Inferior parietal cortex (tissue), 1 donor: ENCODE measurements around the gene ZNF416.

Experiments used
- DNase-seq: peaks from one replicate; pipeline ENCODE4 v3.0.0-alpha.2; 2016; ENCODE audit errors: extremely low spot score

ZNF416 gene

DNA sequence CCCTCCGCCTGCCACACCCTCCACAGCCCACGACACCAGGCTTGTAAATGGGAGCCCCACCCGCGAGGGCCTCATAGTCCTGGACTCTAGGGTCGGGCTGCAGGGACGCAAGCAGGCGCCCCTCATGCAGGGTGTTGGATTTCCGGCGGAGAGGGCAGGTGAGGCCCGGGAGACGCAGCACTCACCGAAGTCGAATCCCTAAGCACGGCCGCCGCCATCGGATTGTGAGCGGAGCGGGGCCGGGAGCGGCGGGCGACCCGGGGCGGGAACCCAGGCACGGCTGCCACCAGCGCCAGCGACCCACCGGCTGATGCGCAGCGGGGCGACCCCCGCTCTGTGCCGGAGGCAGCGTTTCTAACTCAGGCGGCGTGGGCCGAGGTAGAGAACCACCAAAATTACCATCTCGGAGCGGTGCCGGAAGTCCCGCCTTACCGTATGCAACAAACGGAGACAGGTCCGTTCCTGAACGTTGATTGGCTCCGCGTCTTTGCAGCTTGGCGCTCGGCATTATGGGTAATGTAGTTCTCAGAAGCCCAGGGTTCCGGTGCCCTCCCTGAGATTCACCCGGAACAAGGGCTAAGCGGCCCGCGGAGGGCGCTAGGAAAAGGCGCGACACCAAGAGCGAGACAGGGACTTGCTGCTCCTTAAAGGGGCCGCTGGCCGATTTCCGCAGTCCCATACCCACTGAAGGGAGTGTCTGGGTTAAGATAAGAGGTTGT is at the start of gene ZNF416:
TSS of gene ZNF416 (minus strand) at position 425 of the 719 bp plus-strand sequence. CDS start at position 218, 207 bp downstream.
- peak; percentile 99 for DNase-seq

DNA sequence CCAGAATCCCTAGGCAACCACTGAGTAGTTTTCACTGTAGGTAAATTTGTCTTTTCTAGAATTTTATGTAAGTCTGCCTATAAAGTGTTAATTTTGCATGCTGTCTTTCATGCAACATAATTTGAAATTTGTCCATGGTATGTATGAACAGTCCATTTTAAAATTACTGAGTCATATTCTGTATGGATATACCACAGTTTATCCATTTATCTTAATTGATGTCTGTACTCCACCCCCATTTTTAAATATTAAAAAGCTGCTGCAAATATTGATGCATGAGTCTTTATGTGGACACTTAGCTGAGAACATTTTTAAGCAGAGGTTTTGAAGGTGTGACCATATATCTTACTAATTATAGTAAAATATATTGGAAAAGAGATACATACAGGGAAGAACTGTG is 44.4 kb upstream of the ZNF416 start:
- no peak for DNase-seq

DNA sequence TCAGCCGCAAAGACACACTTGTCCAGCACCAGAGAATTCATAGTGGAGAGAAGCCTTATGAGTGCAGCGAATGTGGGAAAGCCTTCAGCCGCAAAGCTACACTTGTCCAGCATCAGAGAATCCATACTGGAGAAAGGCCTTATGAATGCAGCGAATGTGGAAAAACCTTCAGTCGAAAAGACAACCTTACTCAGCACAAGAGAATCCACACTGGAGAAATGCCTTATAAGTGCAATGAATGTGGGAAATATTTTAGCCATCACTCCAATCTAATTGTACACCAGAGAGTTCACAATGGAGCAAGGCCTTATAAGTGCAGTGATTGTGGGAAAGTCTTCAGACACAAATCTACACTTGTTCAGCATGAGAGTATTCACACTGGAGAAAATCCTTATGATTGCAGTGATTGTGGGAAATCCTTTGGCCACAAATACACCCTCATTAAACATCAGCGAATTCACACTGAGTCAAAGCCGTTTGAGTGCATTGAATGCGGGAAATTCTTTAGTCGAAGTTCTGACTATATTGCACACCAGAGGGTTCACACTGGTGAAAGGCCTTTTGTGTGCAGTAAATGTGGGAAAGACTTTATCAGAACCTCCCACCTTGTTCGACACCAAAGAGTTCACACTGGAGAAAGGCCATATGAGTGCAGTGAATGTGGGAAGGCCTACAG is 42.1 kb upstream of the ZNF416 start:
- no peak for DNase-seq

DNA sequence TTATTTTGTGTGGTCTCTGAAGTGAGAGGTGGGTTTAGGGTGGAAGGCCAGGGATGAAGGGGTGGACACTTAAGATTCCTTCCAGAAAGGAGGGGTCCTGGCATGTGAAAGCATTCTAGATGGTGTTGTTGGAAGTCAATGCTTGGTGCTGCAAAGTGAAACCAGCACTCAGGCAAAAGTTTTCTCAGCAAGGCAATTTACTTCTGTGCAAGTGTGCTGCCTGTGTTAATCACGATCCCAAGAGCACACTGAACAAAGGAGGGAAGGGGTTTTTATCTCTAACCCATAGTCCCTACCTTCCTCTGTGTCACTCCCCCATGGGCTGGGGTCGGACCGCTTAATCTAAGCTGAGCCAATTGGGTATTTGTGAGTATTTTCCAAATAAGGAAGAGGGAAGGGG is 36.6 kb upstream of the ZNF416 start:
- no peak for DNase-seq

DNA sequence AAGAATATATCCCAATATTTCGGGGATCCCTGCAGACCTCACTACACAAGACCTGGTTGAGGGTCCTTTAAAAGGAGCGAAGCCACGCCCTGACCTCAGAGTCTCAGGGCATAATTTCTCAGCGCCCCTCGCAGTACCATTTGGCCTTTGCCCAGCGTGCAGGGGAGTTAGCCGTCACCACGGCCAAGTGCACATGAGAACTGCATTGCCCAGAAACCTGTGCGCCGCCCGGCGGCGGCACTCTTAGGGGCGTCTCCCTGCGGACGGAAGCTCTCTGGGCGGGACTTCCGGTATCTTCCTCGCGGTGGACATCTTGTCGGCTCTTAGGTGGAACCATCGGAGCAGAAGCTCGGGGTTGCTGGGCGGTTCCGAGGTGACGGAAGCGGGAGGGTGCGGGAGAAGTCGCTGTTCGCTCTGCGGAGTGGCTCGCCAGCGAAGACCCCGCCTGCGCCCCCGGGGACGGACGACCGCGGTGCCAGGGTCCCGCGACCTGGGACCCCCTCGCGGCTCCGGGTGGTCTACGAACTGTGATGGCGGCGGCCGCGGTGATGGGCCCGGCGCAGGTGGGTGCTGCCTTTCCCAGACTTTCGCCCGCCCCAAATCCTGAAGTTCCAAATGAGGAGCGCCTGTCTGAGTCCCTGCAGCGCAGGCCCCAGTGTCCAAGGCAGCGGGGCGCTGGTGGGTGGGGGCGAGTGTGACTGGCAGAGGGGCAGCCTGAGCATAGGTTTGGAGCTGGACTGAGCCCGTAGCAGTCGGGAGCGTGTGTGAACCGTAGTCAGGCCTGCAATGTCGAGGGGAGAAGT is 35.4 kb upstream of the ZNF416 start, which contains the start of gene ZNF134:
TSS of gene ZNF134 (plus strand) at position 302 of the 803 bp plus-strand sequence. CDS start 5,227 bp downstream, outside the sequence.
- DNase-seq: peak; percentile 91

DNA sequence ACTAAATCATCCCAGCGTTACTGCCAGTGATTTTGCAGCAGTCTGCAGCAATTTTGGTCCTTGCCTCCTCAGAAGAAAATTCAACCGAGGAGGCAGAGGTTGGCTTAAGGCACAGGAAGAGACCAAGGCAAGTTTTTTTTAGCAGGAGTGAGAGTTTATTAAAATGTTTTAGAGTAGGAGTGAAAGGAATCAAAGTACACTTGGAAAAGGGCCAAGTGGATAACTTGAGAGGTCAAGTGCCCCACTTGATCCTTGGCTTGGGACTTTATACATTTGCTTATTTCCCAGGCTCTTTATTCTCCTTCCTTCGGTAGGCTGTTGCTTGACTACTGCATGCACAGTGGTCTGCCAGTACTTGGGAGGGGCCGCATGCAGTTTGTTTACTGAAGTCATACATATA is 32.4 kb upstream of the ZNF416 start:
- DNase-seq: no peak

DNA sequence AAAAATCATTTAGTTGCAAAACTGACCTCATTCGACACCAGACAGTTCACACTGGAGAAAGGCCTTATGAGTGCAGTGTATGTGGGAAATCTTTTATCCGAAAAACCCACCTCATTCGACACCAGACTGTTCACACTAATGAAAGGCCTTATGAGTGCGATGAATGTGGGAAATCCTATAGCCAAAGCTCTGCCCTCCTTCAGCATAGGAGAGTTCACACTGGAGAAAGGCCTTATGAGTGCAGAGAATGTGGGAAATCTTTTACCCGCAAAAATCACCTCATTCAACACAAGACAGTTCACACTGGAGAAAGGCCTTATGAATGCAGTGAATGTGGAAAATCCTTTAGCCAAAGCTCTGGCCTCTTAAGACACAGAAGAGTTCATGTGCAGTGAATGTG is 28.2 kb upstream of the ZNF416 start:
- no peak for DNase-seq

DNA sequence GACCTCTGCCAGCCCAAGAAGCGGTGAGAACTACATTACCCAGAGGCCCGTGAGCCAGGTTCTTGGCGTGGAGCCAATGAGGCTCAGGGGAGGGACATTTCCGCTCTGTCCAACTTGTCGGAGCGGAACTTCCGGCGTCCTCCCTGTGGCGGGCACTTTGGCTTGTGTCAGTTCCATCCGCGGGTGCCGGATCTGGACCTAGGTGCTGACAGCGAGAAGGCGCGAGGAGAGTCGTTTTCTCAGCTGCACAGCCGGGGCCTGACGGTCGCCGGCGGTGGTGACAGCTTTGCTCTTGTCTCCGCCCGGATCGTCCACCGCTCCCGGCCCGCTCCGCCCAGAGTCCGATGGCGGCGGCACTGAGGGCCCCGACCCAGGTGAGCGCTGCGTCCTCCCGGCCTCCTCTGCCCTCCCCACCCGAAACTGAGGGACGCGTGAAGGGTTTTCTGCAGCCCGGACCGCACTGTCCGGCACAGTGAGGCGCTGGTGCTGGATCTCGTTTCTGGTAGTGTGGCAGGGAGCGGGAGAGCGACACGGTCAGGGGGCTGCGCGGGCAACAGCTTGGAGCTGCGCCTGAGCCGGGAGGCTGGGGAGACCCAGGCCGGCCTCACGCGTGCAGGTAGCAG is 21.2 kb upstream of the ZNF416 start, which contains the start of gene ZNF530:
TSS of gene ZNF530 (plus strand) at position 125 of the 623 bp plus-strand sequence. CDS start 4,461 bp downstream, outside the sequence.
- peak; percentile 98 for DNase-seq

DNA sequence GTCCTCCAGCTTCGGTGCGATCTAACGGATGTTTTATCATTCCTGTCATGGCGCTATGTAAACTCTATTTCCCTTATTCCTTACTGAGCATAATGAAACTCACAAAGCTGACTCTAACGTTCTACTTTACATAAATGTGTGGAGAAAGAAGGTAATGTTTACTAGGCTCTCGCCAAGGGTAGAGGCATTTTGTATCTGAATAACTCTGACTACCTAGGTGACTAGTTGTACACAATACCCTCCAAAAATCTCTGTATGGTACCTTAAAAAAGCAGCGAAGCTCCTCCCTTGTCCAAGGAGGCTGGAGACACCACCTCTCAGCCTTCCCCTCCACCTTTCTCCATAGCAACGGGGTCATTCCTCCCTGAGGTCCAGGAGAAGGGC is 20.7 kb upstream of the ZNF416 start:
- DNase-seq: no peak

DNA sequence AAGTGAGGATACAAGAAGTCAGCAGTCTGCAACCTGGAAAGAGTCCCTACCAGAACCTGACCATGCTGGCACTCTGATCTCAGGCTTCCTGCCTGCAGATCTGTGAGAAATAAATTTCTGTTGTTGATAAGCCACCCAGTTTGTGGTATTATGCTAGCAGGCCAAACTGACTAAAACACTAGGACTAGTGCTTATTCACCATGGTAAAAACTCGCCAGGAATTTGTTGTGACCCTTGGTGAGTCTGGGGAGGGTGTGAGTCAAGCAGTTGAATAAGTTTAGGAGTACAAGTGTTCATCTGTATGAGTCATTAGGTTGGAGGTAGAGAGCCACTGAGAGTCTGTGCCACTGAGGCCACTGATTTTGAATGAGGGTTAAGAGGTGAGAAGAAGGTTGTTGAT is 8.8 kb upstream of the ZNF416 start:
- no peak for DNase-seq

DNA sequence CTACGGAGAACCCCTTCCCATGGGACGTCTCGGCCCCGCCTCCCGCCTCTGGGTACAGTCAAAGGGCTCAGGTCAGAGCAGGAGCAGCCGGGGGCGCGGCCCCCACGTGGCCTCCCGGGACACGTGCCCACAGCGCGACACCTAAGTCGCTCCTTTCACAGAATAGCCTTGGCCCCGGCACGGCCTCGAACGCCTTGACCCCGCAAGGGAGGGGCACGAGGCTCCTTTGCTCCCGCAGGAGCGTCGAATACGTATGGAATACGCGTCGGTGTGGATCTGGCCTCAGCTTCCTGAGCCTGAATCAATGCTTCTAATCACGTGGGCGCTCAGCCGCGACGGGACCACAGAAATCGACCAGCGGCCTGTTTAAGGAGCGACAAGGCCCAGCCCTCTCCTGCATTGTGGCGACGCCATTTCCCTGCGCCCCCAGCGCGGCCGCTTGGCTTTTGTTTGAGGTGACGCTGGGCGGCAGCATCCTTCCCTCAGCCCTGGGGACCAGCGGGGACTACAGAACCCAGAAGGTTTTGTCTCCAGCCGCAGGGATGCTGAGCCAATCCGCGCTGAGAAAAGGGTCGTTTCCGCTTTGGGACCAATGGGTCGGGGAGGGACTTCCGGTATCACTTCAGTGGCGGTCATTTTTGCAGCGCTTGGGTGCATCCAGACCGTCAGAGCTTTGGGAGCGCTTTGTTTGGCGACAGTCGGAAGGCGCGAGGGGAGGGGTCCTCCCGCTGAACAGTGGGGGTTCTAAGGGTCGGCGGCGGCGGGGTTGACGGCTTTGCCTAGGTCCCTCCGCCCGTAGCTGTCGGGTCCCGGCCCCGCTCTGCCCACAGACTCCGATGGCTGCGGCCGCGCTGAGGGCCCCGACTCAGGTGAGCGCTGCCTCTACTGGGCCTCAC is 5.1 kb upstream of the ZNF416 start, which contains the start of gene ZIK1:
TSS of gene ZIK1 (plus strand) at position 625 of the 896 bp plus-strand sequence. CDS start at position 837, 212 bp downstream.
- DNase-seq: peak; percentile 94

DNA sequence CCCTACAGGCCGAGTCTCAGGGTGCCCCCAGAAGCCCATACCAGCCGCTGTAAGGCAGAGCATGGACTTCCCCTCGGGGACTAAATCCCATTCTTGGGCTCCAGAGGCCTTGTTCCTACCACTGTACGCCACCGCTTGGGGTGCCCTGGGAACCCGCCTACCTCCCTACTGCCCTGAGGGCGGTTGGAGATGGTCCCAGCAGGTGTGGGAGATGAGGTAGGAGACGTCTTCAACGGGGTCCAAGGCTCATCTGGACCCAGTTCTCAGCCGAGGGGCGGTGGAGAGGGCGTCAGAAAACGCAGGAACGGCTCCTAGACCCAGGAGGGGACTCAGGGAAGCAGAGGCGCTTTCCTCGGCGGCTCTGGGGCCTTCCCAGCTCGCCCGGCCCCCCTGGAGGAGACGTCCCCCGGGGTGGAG is 4.4 kb upstream of the ZNF416 start:
- no peak for DNase-seq

DNA sequence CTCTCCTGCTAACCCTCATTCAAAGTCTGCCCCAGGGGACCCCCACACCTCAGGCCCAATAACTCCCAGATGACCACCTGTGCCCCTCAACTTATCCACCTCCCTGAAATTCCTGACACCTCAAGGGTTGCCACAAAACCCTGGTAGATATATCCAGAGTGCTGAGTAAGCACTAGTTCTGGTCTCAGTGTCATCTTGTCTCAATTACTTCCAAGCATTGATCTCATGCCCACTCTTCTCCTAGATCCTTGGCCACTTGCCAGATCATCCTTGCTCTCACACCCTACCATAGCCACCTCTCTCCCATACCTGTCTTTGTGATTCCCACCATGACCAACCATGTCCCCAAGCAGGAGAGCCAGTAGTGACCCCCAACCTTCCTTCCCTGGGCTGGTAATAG is 2.0 kb downstream of the ZNF416 start:
- no peak for DNase-seq

DNA sequence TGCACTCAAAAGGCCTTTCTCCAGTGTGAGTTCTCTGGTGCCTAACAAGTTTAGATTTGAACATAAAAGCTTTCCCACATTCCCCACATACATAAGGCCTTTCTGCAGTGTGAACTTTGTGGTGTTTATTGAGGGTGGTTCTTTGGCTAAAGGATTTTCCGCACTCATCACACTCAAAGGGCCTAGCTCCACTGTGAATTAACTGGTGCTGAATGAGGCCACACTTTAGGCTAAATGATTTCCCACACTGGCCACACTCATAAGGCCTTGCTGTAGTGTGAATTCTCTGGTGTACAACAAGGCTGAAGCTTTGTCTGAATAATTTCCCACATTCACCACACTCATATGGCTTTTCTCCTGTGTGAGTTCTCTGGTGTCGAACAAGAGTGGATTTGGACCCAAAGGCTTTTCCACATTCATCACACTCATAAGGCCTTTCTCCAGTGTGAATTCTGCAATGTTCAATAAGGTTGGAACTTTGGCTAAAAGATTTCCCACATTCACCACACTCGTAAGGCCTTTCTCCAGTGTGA is 6.2 kb downstream of the ZNF416 start:
- DNase-seq: no peak

DNA sequence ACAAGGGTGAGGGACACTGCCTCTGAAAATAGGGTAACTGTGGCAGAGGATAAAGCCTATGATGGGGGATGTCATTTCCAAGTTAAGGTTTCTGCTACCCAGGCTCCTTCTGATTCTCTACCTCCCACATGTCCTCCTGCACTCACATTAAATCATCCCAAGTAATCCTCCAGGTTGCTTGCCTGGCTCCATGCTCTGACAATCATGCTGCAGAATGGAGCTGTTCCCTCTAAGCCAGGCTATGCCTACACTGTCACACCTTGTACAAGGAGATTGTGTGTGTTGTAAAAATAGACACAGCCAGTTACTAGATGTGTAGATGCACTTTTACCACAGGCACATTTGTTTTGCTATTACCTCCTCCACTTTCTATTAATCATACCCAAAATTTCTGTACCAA is 8.0 kb downstream of the ZNF416 start:
- DNase-seq: no peak

DNA sequence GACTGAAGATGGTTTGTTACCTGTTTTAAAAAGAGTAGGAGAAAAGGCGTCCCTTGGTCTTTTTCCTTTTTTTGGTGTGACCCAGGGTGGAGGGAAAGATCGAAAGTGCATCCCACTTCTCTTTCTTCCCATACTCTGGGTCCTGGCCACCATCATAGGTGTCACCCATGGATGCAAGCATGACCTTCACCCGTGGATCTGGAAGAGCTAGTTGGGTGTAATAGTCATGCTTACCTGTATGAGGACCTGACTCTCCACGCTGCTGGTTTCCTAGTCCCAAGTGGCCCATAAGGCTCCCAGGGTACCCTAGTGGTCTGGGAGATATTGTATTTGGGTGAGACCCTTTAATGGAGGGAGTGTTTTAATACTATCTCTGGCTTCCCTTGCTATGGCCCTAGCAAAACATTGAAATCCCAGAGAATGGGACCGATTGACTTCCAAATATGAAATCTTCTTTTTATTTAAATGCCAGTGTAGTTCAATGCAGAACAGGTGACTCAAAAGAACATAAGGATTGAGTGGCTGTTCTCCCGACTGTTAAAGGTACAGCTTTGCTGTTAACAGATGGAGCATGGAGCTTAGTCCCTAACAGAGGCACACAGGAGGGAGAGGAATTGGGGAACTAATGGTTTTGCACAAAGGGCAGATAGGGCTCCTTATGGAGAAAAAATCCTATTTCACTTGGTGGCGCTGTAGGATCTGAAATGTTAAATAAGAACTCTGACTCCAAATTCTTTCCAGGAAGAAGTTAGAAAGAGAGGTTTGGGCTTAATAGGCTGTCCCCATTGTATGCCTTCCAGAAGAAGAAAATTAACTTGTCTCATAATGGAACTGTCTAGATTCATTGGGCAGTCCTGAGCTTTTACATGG is 12.1 kb downstream of the ZNF416 start:
- no peak for DNase-seq

DNA sequence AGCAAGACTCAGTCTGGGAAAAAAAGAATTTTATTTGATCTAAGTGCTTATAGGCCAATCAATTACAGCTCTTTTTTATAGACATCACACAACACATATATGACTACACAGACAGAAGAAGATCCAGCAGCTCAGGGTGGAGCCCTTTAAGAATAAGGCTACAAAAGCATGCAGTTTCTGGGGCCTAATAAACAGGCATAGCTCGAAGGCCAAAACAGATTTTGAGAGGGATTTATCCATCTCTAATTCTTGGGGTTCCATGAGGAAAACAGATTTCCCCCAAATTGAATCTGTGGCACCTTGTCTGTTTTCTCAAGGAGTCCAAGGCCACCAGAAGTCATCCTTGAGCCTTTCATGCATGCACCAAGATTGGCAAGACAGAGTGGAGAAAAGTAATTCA is 15.2 kb downstream of the ZNF416 start:
- DNase-seq: no peak

DNA sequence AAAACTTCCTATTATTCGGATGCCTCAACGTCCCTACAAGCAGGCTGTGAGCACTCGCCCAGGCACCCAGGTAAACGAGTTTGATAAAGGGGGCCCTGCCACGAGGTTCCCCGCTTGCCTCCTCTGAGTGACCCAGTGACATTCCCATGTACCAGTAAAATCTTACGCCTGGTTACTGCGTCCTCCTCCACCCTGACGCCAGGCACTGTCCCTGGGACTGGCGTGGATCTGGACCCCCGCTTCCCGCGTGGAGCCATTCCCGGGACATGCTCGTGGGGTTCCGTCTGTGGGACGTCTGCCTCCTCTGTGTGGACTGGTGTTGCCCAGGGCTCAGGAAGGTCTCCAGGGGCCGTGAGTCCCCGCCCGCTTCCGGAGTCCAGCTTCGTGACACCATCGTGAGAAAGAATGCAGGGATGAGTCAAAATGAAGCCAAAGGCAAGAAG is 18.6 kb downstream of the ZNF416 start:
- no peak for DNase-seq

DNA sequence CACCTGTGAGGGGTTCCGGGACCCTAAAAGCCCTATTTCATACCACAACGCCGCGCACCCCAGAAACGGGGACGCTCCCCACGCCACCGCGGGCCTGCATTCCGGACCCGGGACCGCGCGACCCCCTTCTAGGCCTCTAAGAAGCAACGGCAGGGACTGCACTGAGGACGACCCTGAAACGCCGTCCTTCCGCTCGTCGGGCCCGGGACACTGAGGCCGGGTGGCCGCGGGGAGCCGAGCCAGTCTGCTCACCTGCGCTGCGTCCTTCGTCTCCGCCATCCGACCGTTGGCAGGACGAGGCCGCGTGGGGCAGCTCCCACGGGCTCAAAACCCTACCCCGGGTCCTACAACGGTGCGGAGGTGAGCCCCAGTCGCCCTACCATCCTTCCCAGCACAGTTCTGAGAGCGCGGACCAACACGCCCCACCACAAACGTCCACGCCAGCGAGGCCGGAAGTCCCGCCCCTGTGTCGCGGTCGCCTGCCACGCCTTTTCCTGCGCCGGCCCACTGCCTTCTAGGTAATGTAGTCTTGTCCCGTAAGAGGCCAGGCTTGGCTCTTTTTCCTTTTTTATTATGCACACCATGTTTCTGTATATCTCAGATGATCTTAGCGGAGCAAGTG is 19.2 kb downstream of the ZNF416 start, which contains the start of gene ZNF550:
TSS of gene ZNF550 (minus strand) at position 460 of the 622 bp plus-strand sequence. CDS start at position 279, 181 bp downstream.
- DNase-seq: peak; percentile 88
